HEK293 (cell line): ENCODE measurements around the gene SUMO3.
A peak's percentile ranks its signal among the peaks of the same experiment; 100 is the strongest.

Experiments used
- CTCF ChIA-PET: fragments of 350-600 bp; formaldehyde crosslinking; extraction: SDS; loops from one replicate; lab custom pipeline; 2021; ENCODE audit warnings: antibody characterized with exemption; lab: Yijun Ruan, JAX
- POLR2A ChIA-PET: fragments of 300-600 bp; formaldehyde crosslinking; extraction: SDS; loops from one replicate; lab custom pipeline; 2020; ENCODE audit warnings: antibody characterized with exemption, inconsistent platforms; lab: Yijun Ruan, JAX
- H3K27ac ChIP-seq: fragments of 200-500 bp; sonication (Bioruptor generic); 2 replicates; pipeline ENCODE4 v1.5.1; 2014; ENCODE audit warnings: low read depth, low read length, control low read depth, inconsistent platforms; ENCODE audit errors: extremely low read depth
- H3K36me3 ChIP-seq, 2 experiments: fragments of 200-500 bp in 1 of 2; sonication (Bioruptor generic) in 1 of 2; 1 replicate in 1 of 2; 2 replicates in 1 of 2; pipeline ENCODE4 v1.5.1; 2014 to 2017; ENCODE audit warnings: inconsistent platforms in 2 of 2, low read length in 2 of 2; ENCODE audit not compliant: control insufficient read depth in 2 of 2, insufficient read depth in 1 of 2
- H3K4me1 ChIP-seq: fragments of 200-500 bp; sonication (Bioruptor generic); 2 replicates; pipeline ENCODE4 v1.5.1; 2014; ENCODE audit warnings: mild to moderate bottlenecking, low read length, inconsistent platforms; ENCODE audit not compliant: control insufficient read depth, insufficient read depth
- H3K4me3 ChIP-seq: 2 replicates; pipeline ENCODE4 v1.5.1; 2011; ENCODE audit warnings: low read depth, mild to moderate bottlenecking, control low read depth, low read length, moderate library complexity
- H3K9me3 ChIP-seq: fragments of 200-500 bp; sonication (Bioruptor generic); 2 replicates; pipeline ENCODE4 v1.5.1; 2014; ENCODE audit warnings: low read depth, low read length, inconsistent platforms; ENCODE audit not compliant: control insufficient read depth, insufficient read depth
- KLF1 ChIP-seq: fragments of 450-650 bp; formaldehyde crosslinking; IDR thresholded peaks from 2 replicates; pipeline ENCODE4 v1.5.1; 2016; ENCODE audit warnings: missing biosample characterization, missing genetic modification characterization
- KLF7 ChIP-seq: fragments of 450-650 bp; formaldehyde crosslinking; IDR thresholded peaks from 2 replicates; pipeline ENCODE4 v1.5.1; 2016; ENCODE audit warnings: missing biosample characterization, missing genetic modification characterization, borderline replicate concordance
- SCRT2 ChIP-seq: fragments of 450-650 bp; formaldehyde crosslinking; IDR thresholded peaks from 2 replicates; pipeline ENCODE4 v1.5.1; 2016; ENCODE audit warnings: missing biosample characterization, missing genetic modification characterization
- ZBTB17 ChIP-seq: fragments of 450-650 bp; formaldehyde crosslinking; IDR thresholded peaks from 2 replicates; pipeline ENCODE4 v1.5.1; 2016; ENCODE audit warnings: missing biosample characterization, missing genetic modification characterization
- ZNF10 ChIP-seq: fragments of 450-650 bp; formaldehyde crosslinking; IDR thresholded peaks from 2 replicates; pipeline ENCODE4 v1.5.1; 2017; ENCODE audit warnings: missing biosample characterization, missing genetic modification characterization
- ZNF114 ChIP-seq: fragments of 450-650 bp; formaldehyde crosslinking; IDR thresholded peaks from 2 replicates; pipeline ENCODE4 v1.5.0; 2017; ENCODE audit warnings: missing biosample characterization, missing genetic modification characterization
- ZNF133 ChIP-seq: fragments of 450-650 bp; formaldehyde crosslinking; IDR thresholded peaks from 2 replicates; pipeline ENCODE4 v1.5.1; 2016; ENCODE audit warnings: missing biosample characterization, missing genetic modification characterization
- ZNF184 ChIP-seq: fragments of 450-650 bp; IDR thresholded peaks from 2 replicates; pipeline ENCODE4 v1.5.1; 2018; ENCODE audit warnings: missing biosample characterization, mild to moderate bottlenecking, missing genetic modification characterization
- ZNF473 ChIP-seq: fragments of 450-650 bp; formaldehyde crosslinking; IDR thresholded peaks from 2 replicates; pipeline ENCODE4 v1.5.1; 2017; ENCODE audit warnings: missing biosample characterization, missing genetic modification characterization
- ZNF529 ChIP-seq: fragments of 450-650 bp; formaldehyde crosslinking; IDR thresholded peaks from 2 replicates; pipeline ENCODE4 v1.5.1; 2017; ENCODE audit warnings: missing genetic modification characterization, missing biosample characterization; ENCODE audit not compliant: insufficient replicate concordance
- ZNF600 ChIP-seq: fragments of 450-650 bp; formaldehyde crosslinking; IDR thresholded peaks from 2 replicates; pipeline ENCODE4 v1.5.1; 2016; ENCODE audit warnings: missing biosample characterization, missing genetic modification characterization
- TF ChIP-seq, protein P1 (sequence below): fragments of 450-650 bp; formaldehyde crosslinking; IDR thresholded peaks from 2 replicates; pipeline ENCODE4 v1.5.1; 2016; ENCODE audit warnings: missing biosample characterization, missing genetic modification characterization, low read depth
- TF ChIP-seq, protein P2 (sequence below): fragments of 450-650 bp; formaldehyde crosslinking; IDR thresholded peaks from 2 replicates; pipeline ENCODE4 v1.5.1; 2016; ENCODE audit warnings: missing biosample characterization, missing genetic modification characterization
- TF ChIP-seq, protein P3 (sequence below): fragments of 450-650 bp; formaldehyde crosslinking; IDR thresholded peaks from 2 replicates; pipeline ENCODE4 v1.5.1; 2016; ENCODE audit warnings: missing biosample characterization, missing genetic modification characterization

The SUMO3 gene

DNA sequence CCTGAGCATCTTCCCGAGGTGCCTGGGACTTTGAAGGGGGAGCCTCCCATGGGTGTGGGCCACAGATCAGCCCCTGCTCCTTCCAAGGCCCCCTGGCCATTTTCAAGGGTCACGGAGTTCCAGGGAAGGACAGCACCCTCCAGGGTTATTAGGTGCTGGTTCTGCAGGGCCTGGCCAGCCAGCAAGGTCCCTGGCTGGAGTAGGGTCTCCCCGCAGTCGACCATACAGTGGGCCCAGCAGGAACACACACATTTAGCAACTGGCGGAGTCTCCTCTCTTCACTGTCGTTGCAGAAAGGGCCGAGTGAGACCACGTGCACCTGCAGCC lies 17.7 kb upstream of the SUMO3 start:
- POLR2A ChIA-PET = no interaction called here
- Histone ChIP-seq H3K4me1 (no peaks in the 10 kb centered on the region), H3K27ac (no peak overlapping the region), H3K9me3 (no peaks in the 10 kb centered on the region), H3K4me3 (no peak overlapping the region), H3K36me3 (no peaks in the 10 kb centered on the region)
- CTCF ChIA-PET = no interaction called here
- TF ChIP-seq, protein P1, sequence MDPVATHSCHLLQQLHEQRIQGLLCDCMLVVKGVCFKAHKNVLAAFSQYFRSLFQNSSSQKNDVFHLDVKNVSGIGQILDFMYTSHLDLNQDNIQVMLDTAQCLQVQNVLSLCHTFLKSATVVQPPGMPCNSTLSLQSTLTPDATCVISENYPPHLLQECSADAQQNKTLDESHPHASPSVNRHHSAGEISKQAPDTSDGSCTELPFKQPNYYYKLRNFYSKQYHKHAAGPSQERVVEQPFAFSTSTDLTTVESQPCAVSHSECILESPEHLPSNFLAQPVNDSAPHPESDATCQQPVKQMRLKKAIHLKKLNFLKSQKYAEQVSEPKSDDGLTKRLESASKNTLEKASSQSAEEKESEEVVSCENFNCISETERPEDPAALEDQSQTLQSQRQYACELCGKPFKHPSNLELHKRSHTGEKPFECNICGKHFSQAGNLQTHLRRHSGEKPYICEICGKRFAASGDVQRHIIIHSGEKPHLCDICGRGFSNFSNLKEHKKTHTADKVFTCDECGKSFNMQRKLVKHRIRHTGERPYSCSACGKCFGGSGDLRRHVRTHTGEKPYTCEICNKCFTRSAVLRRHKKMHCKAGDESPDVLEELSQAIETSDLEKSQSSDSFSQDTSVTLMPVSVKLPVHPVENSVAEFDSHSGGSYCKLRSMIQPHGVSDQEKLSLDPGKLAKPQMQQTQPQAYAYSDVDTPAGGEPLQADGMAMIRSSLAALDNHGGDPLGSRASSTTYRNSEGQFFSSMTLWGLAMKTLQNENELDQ = no peak
- TF ChIP-seq KLF7 (tag by site-specific recombination) (no peak), ZNF10 (tag by site-specific recombination) (no peak), KLF1 (tag by site-specific recombination) (peak; percentile 84)

DNA sequence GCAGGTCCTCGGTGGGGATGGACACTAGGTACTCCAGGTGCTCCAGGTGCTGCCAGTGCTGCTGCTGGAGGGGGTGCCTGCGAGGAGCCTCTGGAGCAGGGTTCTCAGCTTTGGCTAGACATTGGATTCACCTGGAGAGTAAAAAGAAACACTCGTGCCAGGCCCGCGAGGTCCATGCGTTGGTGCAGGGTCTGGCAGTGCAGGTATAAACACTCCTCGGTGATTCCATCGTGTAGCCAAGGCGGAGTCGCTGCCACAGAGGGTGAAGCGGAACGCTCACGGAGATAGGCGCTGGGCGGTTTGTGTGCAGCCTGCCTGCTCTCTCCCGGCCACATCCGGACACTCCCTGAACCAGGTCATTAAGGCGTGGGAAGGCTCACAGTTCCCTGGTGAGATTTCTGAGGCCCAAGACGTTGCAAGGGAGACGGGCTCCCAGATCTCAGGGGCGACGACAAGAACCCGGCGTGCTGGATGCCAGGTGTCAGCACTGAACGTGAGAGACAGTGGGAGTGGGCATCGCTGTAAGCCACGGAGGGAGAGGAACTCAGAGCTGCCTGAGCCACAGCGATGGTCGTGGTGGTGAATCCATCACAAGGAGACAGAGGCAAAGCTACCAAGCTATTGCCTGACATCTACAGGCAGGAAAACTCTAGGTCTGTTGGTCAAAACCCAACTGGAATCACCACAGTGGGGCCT lies 17.2 kb upstream of the SUMO3 start:
- Histone ChIP-seq H3K27ac (no peak overlapping the region), H3K4me1 (no peaks in the 10 kb centered on the region), H3K36me3 (no peaks in the 10 kb centered on the region), H3K9me3 (no peaks in the 10 kb centered on the region), H3K4me3 (no peak overlapping the region)
- 0 out of 2 replicates have a peak, but pooled peaks have one; percentile 20 for TF ChIP-seq ZNF600 (tag by site-specific recombination)
- TF ChIP-seq ZNF184 (tag by site-specific recombination) = no peak
- TF ChIP-seq, protein P2, sequence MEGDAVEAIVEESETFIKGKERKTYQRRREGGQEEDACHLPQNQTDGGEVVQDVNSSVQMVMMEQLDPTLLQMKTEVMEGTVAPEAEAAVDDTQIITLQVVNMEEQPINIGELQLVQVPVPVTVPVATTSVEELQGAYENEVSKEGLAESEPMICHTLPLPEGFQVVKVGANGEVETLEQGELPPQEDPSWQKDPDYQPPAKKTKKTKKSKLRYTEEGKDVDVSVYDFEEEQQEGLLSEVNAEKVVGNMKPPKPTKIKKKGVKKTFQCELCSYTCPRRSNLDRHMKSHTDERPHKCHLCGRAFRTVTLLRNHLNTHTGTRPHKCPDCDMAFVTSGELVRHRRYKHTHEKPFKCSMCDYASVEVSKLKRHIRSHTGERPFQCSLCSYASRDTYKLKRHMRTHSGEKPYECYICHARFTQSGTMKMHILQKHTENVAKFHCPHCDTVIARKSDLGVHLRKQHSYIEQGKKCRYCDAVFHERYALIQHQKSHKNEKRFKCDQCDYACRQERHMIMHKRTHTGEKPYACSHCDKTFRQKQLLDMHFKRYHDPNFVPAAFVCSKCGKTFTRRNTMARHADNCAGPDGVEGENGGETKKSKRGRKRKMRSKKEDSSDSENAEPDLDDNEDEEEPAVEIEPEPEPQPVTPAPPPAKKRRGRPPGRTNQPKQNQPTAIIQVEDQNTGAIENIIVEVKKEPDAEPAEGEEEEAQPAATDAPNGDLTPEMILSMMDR (tag by site-specific recombination) = 0 out of 2 replicates have a peak, but pooled peaks have one; percentile 26
- POLR2A ChIA-PET = no interaction called here
- CTCF ChIA-PET = no interaction called here

DNA sequence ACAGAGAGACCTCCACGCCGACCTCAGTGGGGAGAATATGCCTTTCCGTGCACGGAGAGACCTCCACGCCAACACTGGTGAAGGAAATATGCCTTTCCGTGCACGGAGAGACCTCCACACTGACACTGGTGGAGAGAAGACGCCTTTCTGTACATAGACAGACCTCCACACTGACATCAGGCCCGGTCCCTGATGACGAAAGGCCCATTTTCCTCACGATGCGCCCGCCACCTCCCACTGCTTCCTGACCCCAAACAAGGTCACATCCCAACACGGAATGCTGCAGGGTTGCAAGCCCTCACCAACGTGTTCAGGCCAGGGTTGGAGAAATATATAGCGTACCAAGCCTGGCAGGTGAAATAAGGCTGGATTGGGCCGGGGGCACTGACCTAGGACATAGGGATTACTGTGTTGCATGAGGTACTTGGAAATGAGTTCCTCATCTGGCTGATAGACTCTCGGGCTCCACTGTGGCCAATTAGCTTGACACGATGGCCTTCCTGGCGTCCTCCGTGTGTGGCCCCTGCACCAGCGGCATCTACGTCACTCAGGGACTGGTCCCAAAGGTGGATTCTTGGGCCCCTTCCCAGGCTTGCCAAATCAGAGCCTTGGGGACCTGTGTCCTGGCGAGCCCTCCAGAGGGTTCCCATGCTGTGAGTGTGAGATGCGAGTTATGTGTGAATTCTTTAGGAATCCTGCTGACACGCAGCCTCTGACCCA lies 16.5 kb upstream of the SUMO3 start:
- no peaks in the 10 kb centered on the region for H3K36me3 ChIP-seq
- POLR2A ChIA-PET = no interaction called here
- H3K4me1 ChIP-seq = no peaks in the 10 kb centered on the region
- no peak overlapping the region for H3K27ac ChIP-seq
- H3K4me3 ChIP-seq = no peak overlapping the region
- no peaks in the 10 kb centered on the region for H3K9me3 ChIP-seq
- CTCF ChIA-PET = no interaction called here
- TF ChIP-seq, protein P3, sequence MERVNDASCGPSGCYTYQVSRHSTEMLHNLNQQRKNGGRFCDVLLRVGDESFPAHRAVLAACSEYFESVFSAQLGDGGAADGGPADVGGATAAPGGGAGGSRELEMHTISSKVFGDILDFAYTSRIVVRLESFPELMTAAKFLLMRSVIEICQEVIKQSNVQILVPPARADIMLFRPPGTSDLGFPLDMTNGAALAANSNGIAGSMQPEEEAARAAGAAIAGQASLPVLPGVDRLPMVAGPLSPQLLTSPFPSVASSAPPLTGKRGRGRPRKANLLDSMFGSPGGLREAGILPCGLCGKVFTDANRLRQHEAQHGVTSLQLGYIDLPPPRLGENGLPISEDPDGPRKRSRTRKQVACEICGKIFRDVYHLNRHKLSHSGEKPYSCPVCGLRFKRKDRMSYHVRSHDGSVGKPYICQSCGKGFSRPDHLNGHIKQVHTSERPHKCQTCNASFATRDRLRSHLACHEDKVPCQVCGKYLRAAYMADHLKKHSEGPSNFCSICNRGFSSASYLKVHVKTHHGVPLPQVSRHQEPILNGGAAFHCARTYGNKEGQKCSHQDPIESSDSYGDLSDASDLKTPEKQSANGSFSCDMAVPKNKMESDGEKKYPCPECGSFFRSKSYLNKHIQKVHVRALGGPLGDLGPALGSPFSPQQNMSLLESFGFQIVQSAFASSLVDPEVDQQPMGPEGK (tag by site-specific recombination) = no peak
- TF ChIP-seq ZBTB17 (tag by site-specific recombination) (no peak), ZNF184 (tag by site-specific recombination) (no peak), ZNF114 (tag by site-specific recombination) (no peak), SCRT2 (tag by site-specific recombination) (no peak), ZNF133 (tag by site-specific recombination) (no peak), ZNF473 (tag by site-specific recombination) (no peak), ZNF529 (tag by site-specific recombination) (no peak)
